Stomach (tissue), 4 donors: ENCODE measurements around the gene PLXDC1.

Experiments used
- EP300 ChIP-seq: sonication (generic); formaldehyde crosslinking; IDR thresholded peaks from one replicate; pipeline ENCODE4 v1.6.1; 2017; ENCODE audit warnings: antibody characterized with exemption
- TF ChIP-seq, protein P1 (sequence below), 7 experiments: fragments of 450-650 bp in 4 of 7; fragments of 200-600 bp in 3 of 7; sonication (generic) in 3 of 7; IDR thresholded peaks; one replicate each; pipeline ENCODE4 v1.5.1; 2016 to 2019; ENCODE audit warnings: antibody characterized with exemption in 7 of 7, control low read depth in 2 of 7, mild to moderate bottlenecking in 1 of 7

DNA sequence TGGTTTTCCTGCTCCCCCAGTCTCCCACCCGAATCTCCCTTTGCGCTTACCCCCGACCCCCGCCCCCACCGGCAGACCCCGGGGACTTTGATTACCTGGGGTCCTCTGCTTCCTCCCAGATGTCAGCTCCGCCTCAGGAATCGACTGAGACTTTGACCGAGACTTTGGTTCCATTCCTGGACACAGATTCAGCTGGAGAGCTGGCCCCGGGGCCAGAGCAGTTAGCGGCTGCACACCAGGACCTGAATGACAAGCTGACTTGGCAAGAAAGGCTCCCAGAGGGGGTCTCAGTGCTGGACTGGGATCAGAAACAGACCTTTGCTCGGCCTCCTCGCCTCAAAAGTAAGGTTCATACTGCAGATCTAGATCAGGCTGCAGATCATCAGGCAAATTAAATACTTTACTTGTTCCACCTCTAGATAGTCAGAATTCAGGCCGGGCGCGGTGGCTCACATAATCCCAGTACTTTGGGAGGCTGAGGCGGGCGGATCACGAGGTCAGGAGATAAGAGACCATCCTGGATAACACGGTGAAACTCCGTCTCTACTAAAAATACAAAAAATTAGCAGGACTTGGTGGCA is 123.9 kb downstream of the PLXDC1 start:
- TF ChIP-seq, protein P1, sequence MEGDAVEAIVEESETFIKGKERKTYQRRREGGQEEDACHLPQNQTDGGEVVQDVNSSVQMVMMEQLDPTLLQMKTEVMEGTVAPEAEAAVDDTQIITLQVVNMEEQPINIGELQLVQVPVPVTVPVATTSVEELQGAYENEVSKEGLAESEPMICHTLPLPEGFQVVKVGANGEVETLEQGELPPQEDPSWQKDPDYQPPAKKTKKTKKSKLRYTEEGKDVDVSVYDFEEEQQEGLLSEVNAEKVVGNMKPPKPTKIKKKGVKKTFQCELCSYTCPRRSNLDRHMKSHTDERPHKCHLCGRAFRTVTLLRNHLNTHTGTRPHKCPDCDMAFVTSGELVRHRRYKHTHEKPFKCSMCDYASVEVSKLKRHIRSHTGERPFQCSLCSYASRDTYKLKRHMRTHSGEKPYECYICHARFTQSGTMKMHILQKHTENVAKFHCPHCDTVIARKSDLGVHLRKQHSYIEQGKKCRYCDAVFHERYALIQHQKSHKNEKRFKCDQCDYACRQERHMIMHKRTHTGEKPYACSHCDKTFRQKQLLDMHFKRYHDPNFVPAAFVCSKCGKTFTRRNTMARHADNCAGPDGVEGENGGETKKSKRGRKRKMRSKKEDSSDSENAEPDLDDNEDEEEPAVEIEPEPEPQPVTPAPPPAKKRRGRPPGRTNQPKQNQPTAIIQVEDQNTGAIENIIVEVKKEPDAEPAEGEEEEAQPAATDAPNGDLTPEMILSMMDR (IDR thresholded peaks at IDR 0.05), result no peak
- no peak for TF ChIP-seq EP300
